HG02678 (cell line): ENCODE results near the gene EXOSC2.

Experiments used
- ATAC-seq: cut with Tn5 transposase; IDR thresholded peaks from one replicate; pipeline ENCODE4 v1.9.1; 2021; ENCODE audit warnings: mild to moderate bottlenecking, moderate library complexity; ENCODE audit not compliant: unreplicated experiment

EXOSC2 gene

GRCh38 chr9:130693426-130694191 is at the start of gene EXOSC2:
EXOSC2 (plus strand) TSS chr9:130693780; CDS start chr9:130693792, 12 bp downstream.
- peak; percentile 95 for ATAC-seq

GRCh38 chr9:130651221-130651620 is 42.4 kb upstream of the EXOSC2 start:
- ATAC-seq: no peak

- no peak for ATAC-seq
Measured at GRCh38 chr9:130651752-130652151, 41.8 kb upstream of the EXOSC2 start.

- no peak for ATAC-seq
Measured at GRCh38 chr9:130654879-130655278, 38.7 kb upstream of the EXOSC2 start.

- ATAC-seq: no peak
Measured at GRCh38 chr9:130658893-130659698, 34.5 kb upstream of the EXOSC2 start.

- ATAC-seq: no peak
Measured at GRCh38 chr9:130659699-130660248, 33.8 kb upstream of the EXOSC2 start.

GRCh38 chr9:130660326-130660682 is 33.3 kb upstream of the EXOSC2 start:
- no peak for ATAC-seq

GRCh38 chr9:130660683-130661450 is 32.7 kb upstream of the EXOSC2 start:
- ATAC-seq: no peak

- no peak for ATAC-seq
Measured at GRCh38 chr9:130661451-130662098, 32.0 kb upstream of the EXOSC2 start.

- ATAC-seq: no peak
Measured at GRCh38 chr9:130662099-130662969, 31.2 kb upstream of the EXOSC2 start.

GRCh38 chr9:130662970-130663257 is 30.7 kb upstream of the EXOSC2 start:
- no peak for ATAC-seq

GRCh38 chr9:130663258-130663976 is 30.2 kb upstream of the EXOSC2 start:
- no peak for ATAC-seq

- ATAC-seq: no peak
Measured at GRCh38 chr9:130663977-130664250, 29.7 kb upstream of the EXOSC2 start.

- ATAC-seq: no peak
Measured at GRCh38 chr9:130664251-130665028, 29.1 kb upstream of the EXOSC2 start, which contains the start of gene PRDM12. PRDM12 (plus strand) TSS chr9:130664594; CDS start chr9:130664654, 60 bp downstream.

- no peak for ATAC-seq
Measured at GRCh38 chr9:130665029-130665430, 28.6 kb upstream of the EXOSC2 start.

GRCh38 chr9:130665431-130666392 is 27.9 kb upstream of the EXOSC2 start:
- no peak for ATAC-seq

- no peak for ATAC-seq
Measured at GRCh38 chr9:130666393-130667119, 27.0 kb upstream of the EXOSC2 start.
